LNCAP (cell line): ENCODE results near the gene MAGEE1.

Experiments
- TF ChIP-seq, protein P1 (sequence below): fragments of 450-650 bp; IDR thresholded peaks from 2 replicates; pipeline ENCODE4 v1.5.1; 2017; ENCODE audit warnings: mild to moderate bottlenecking

The MAGEE1 gene, protein sequence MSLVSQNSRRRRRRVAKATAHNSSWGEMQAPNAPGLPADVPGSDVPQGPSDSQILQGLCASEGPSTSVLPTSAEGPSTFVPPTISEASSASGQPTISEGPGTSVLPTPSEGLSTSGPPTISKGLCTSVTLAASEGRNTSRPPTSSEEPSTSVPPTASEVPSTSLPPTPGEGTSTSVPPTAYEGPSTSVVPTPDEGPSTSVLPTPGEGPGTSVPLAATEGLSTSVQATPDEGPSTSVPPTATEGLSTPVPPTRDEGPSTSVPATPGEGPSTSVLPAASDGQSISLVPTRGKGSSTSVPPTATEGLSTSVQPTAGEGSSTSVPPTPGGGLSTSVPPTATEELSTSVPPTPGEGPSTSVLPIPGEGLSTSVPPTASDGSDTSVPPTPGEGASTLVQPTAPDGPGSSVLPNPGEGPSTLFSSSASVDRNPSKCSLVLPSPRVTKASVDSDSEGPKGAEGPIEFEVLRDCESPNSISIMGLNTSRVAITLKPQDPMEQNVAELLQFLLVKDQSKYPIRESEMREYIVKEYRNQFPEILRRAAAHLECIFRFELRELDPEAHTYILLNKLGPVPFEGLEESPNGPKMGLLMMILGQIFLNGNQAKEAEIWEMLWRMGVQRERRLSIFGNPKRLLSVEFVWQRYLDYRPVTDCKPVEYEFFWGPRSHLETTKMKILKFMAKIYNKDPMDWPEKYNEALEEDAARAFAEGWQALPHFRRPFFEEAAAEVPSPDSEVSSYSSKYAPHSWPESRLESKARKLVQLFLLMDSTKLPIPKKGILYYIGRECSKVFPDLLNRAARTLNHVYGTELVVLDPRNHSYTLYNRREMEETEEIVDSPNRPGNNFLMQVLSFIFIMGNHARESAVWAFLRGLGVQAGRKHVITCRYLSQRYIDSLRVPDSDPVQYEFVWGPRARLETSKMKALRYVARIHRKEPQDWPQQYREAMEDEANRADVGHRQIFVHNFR

DNA sequence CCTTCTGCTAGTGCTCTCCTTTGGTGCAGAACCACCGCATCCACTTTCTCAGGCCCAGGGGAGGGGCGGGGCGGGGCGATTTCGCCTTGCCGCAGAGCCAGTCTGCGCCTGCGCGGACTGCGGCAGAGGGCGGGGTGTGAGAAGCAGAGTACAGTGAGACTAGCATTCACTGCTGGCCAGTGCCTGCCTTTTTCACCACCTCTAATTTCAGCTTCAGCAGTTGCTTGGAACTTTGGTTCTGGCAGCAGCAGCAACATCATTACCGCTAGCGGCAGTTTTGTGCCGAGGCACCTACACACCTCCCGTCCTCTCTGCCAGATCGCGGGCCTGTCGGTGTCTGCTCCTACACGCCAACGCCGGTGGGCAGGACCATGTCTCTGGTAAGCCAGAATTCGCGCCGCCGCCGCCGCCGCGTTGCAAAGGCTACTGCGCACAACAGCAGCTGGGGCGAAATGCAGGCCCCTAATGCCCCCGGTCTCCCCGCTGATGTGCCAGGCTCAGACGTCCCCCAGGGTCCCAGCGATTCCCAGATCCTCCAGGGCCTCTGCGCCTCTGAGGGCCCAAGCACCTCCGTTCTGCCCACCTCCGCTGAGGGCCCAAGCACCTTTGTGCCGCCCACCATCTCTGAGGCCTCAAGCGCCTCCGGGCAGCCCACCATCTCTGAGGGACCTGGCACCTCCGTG, at the start of gene MAGEE1:
MAGEE1 (plus strand) TSS at position 151 of the 683 bp plus-strand sequence; CDS start at position 372, 221 bp downstream.
- TF ChIP-seq, protein P1, sequence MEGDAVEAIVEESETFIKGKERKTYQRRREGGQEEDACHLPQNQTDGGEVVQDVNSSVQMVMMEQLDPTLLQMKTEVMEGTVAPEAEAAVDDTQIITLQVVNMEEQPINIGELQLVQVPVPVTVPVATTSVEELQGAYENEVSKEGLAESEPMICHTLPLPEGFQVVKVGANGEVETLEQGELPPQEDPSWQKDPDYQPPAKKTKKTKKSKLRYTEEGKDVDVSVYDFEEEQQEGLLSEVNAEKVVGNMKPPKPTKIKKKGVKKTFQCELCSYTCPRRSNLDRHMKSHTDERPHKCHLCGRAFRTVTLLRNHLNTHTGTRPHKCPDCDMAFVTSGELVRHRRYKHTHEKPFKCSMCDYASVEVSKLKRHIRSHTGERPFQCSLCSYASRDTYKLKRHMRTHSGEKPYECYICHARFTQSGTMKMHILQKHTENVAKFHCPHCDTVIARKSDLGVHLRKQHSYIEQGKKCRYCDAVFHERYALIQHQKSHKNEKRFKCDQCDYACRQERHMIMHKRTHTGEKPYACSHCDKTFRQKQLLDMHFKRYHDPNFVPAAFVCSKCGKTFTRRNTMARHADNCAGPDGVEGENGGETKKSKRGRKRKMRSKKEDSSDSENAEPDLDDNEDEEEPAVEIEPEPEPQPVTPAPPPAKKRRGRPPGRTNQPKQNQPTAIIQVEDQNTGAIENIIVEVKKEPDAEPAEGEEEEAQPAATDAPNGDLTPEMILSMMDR = no peak

DNA sequence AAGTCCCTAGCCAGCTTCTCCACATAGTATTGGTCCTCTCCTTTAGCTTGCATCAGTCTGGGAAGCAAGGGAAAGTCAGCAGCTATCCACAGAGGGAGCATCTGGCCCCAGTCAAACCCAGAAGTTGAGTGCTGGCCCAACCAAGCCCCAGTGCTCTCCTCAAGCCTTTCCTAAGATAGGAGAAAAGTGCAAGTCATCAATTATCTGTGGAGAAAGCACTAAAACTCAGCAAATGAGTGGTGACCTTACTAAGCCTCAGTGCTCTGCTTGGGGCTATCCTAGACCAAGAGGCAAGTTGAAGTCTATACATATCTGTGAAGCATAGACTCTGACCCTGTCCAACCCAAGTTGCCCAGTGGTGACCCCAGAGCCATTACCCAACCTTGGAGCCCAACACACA, 28.5 kb upstream of the MAGEE1 start:
- TF ChIP-seq, protein P1 = no peak

DNA sequence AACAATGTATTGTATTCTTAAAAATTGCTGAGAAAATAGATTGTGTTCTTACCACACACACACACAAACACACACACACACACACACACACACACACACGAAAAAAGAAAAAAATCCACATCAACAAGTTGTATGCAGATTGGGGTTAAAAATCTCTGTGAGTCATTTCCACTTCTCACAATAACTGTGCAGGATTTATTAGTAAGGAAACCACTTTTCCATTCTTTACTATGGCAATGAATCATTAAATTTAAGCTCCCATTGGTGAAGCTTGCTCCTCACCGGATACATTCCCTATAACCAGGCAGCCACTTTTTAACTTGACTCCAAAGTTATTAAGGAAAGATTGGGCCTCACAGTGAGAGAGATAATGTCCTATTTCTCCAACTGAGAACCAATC, 19.7 kb upstream of the MAGEE1 start:
- TF ChIP-seq, protein P1 = no peak

DNA sequence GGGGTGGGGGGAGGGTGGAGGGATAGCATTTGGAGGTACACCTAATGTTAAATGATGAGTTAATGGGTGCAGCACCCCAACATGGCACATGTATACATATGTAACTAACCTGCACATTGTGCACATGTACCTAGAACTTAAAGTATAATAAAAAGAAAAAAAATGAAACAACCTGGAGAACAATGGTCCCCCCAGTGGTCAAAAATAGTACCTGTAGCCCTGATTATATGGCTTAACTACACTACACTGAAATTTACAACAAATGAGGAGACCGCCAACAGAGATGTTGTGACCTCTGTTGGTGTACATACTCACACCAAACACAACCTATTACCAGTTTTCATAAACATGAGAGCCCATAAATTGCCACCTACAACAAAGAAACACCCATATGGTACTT, 7.3 kb upstream of the MAGEE1 start:
- TF ChIP-seq, protein P1 = no peak

DNA sequence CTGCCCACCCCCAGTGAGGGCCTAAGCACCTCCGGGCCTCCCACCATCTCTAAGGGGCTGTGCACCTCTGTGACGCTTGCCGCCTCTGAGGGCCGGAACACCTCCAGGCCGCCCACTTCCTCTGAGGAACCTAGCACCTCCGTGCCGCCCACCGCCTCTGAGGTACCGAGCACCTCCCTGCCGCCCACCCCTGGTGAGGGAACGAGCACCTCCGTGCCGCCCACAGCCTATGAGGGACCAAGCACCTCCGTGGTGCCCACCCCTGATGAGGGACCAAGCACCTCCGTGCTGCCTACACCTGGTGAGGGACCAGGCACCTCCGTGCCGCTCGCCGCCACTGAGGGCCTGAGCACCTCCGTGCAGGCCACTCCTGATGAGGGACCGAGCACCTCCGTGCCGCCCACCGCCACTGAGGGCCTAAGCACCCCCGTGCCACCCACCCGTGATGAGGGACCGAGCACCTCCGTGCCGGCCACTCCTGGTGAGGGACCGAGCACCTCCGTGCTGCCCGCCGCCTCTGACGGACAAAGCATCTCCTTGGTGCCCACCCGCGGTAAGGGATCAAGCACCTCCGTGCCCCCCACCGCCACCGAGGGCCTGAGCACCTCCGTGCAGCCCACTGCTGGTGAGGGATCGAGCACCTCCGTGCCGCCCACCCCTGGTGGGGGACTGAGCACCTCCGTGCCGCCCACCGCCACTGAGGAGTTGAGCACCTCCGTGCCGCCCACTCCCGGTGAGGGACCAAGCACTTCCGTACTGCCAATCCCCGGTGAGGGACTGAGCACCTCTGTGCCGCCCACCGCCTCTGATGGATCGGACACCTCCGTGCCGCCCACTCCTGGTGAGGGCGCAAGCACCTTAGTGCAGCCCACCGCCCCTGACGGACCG, 977 bp downstream of the MAGEE1 start:
- TF ChIP-seq, protein P1 = no peak

DNA sequence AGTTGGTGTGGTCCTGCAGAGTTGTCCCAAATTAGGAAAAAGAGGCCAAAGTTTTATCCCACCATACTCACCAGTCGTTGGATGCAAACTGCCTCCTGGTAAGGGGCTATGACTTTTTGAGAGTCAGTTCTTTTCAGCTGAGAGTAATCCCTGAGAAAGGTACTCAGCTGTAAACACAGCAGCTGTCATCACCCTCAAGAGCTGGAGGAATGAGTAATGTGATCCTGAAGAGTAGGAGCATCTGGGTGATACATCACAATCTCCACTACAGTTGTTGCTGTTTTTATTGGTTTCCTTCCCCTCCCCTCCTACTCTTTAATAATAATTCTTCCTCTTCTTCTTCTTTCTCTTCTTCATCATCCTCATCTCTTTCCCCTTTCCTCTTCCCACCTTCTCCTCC, 5.7 kb downstream of the MAGEE1 start:
- TF ChIP-seq, protein P1 = no peak
